ENCODE data around the gene CARHSP1. TPM values are rescaled to one million over a fixed set of nuclear protein-coding genes. Genes with fewer than 3 reads are reported as not detected.

CARHSP1 gene
- total and polyA plus RNA-seq, 9 of the 15 experiments (the other 6 are each of a cell fraction or from before 2014, with no cell fraction given) = 5.8 to 114 (median 41.1) TPM

DNA sequence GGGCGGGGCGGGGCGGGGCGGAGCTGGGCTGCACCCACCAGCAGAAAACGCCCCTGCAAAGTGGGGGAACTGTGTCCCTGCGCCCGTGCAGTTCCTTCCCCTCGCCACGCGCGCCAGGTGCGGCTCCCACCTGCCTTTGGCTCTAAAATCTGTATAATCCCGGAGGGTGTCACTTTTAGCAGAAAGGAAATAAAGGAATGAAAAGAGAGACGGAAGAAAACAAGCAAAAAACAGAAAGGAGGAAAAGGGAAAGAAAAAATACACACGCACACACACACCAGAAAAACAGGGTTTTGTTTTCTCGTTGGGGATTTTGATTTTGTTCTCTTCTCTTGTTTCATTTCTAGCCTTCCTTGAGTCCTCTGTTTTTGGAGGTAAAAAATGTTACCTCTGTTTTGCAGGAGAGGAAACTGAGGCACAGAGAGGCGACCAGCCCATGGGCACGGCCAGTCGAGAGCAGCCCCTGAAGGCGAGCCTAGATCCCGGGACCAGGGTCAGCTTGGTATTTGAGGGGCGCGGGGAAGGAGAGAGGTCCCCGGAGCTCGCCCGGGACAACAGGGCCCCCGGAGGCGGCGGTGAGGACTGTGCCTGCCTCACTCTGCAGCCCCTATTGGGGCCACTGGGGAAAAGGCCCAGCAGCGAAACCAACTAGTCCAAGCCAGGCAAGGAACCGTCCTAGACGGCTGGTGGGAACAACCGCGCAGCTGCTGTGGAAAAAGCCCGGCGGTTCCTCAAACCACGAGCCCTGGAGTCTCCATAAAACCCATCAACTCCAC is 594 bp upstream of the CARHSP1 start (continued):
- TF ChIP-seq EGR1 (conservative IDR thresholded peaks at IDR 0.05) = peak; percentile 37; the same call in 1 of the 2 replicates
- TF ChIP-seq ZNF12 (CRISPR knock-in tag; IDR thresholded peaks at IDR 0.05) = no peak
- no peak for TF ChIP-seq SNIP1 (IDR thresholded peaks at IDR 0.05; ENCODE audit: low read depth)
- no peak for TF ChIP-seq SIN3B (IDR thresholded peaks at IDR 0.05; ENCODE audit: low read depth)
- TF ChIP-seq PHB (CRISPR knock-in tag; IDR thresholded peaks at IDR 0.05) = no peak
- no peak for TF ChIP-seq EWSR1 (IDR thresholded peaks at IDR 0.05; ENCODE audit: borderline replicate concordance, low read depth, partially characterized antibody)
- peak in 1 of 3 experiments; percentile 23 for TF ChIP-seq YY1 (IDR thresholded peaks at IDR 0.05; ENCODE audit: borderline replicate concordance in 1 of 3, control insufficient read depth in 1 of 3, extremely low read depth in 1 of 3, insufficient read depth in 3 of 3, insufficient read length in 1 of 3, insufficient replicate concordance in 2 of 3, low read depth in 1 of 3, low read length in 2 of 3)
- TF ChIP-seq, protein P1, sequence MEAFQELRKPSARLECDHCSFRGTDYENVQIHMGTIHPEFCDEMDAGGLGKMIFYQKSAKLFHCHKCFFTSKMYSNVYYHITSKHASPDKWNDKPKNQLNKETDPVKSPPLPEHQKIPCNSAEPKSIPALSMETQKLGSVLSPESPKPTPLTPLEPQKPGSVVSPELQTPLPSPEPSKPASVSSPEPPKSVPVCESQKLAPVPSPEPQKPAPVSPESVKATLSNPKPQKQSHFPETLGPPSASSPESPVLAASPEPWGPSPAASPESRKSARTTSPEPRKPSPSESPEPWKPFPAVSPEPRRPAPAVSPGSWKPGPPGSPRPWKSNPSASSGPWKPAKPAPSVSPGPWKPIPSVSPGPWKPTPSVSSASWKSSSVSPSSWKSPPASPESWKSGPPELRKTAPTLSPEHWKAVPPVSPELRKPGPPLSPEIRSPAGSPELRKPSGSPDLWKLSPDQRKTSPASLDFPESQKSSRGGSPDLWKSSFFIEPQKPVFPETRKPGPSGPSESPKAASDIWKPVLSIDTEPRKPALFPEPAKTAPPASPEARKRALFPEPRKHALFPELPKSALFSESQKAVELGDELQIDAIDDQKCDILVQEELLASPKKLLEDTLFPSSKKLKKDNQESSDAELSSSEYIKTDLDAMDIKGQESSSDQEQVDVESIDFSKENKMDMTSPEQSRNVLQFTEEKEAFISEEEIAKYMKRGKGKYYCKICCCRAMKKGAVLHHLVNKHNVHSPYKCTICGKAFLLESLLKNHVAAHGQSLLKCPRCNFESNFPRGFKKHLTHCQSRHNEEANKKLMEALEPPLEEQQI (IDR thresholded peaks at IDR 0.05) = no peak
- TF ChIP-seq KDM1A (IDR thresholded peaks at IDR 0.05) = no peak
- no peak for TF ChIP-seq ELF4 (CRISPR knock-in tag; IDR thresholded peaks at IDR 0.05)
- 0 out of 2 replicates have a peak, but pooled peaks have one; percentile 32 for TF ChIP-seq NFRKB (IDR thresholded peaks at IDR 0.05; ENCODE audit: low read depth)
- TF ChIP-seq, protein P2, sequence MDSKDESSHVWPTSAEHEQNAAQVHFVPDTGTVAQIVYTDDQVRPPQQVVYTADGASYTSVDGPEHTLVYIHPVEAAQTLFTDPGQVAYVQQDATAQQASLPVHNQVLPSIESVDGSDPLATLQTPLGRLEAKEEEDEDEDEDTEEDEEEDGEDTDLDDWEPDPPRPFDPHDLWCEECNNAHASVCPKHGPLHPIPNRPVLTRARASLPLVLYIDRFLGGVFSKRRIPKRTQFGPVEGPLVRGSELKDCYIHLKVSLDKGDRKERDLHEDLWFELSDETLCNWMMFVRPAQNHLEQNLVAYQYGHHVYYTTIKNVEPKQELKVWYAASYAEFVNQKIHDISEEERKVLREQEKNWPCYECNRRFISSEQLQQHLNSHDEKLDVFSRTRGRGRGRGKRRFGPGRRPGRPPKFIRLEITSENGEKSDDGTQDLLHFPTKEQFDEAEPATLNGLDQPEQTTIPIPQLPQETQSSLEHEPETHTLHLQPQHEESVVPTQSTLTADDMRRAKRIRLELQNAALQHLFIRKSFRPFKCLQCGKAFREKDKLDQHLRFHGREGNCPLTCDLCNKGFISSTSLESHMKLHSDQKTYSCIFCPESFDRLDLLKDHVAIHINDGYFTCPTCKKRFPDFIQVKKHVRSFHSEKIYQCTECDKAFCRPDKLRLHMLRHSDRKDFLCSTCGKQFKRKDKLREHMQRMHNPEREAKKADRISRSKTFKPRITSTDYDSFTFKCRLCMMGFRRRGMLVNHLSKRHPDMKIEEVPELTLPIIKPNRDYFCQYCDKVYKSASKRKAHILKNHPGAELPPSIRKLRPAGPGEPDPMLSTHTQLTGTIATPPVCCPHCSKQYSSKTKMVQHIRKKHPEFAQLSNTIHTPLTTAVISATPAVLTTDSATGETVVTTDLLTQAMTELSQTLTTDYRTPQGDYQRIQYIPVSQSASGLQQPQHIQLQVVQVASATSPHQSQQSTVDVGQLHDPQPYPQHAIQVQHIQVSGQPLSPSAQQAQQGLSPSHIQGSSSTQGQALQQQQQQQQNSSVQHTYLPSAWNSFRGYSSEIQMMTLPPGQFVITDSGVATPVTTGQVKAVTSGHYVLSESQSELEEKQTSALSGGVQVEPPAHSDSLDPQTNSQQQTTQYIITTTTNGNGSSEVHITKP (IDR thresholded peaks at IDR 0.05; ENCODE audit: partially characterized antibody) = peak; percentile 45
- no peak for TF ChIP-seq XRCC3 (IDR thresholded peaks at IDR 0.05)
- peak; percentile 14; the same call in 1 of the 2 replicates for TF ChIP-seq MYC (IDR thresholded peaks at IDR 0.05; ENCODE audit: low read depth, low read length)
- no peak for TF ChIP-seq MYC (CRISPR knock-in tag; IDR thresholded peaks at IDR 0.05; ENCODE audit: borderline replicate concordance, low read depth)
- TF ChIP-seq HOXB6 (CRISPR knock-in tag; IDR thresholded peaks at IDR 0.05; ENCODE audit: borderline replicate concordance) = no peak
- no peak for TF ChIP-seq SRSF1 (IDR thresholded peaks at IDR 0.05; ENCODE audit: low read depth, low read length)
- TF ChIP-seq ZNF445 (CRISPR knock-in tag; IDR thresholded peaks at IDR 0.05; ENCODE audit: low read depth) = no peak
- TF ChIP-seq, protein P3, sequence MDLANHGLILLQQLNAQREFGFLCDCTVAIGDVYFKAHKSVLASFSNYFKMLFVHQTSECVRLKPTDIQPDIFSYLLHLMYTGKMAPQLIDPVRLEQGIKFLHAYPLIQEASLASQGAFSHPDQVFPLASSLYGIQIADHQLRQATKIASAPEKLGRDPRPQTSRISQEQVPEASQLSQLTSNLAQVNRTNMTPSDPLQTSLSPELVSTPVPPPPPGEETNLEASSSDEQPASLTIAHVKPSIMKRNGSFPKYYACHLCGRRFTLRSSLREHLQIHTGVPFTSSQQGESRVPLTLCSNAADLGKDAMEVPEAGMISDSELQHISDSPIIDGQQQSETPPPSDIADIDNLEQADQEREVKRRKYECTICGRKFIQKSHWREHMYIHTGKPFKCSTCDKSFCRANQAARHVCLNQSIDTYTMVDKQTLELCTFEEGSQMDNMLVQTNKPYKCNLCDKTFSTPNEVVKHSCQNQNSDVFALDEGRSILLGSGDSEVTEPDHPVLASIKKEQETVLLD (IDR thresholded peaks at IDR 0.05) = peak; percentile 59; the same call in 1 of the 2 replicates
- 0 out of 2 replicates have a peak, but pooled peaks have one; percentile 46 for TF ChIP-seq SPI1 (IDR thresholded peaks at IDR 0.05; ENCODE audit: borderline replicate concordance, low read depth, low read length)
- TF ChIP-seq ZNF589 (CRISPR knock-in tag; IDR thresholded peaks at IDR 0.05; ENCODE audit: low read depth) = no peak

Data from K562 (cell line).